ENCODE results near the gene NDUFB11.

Gene NDUFB11

DNA sequence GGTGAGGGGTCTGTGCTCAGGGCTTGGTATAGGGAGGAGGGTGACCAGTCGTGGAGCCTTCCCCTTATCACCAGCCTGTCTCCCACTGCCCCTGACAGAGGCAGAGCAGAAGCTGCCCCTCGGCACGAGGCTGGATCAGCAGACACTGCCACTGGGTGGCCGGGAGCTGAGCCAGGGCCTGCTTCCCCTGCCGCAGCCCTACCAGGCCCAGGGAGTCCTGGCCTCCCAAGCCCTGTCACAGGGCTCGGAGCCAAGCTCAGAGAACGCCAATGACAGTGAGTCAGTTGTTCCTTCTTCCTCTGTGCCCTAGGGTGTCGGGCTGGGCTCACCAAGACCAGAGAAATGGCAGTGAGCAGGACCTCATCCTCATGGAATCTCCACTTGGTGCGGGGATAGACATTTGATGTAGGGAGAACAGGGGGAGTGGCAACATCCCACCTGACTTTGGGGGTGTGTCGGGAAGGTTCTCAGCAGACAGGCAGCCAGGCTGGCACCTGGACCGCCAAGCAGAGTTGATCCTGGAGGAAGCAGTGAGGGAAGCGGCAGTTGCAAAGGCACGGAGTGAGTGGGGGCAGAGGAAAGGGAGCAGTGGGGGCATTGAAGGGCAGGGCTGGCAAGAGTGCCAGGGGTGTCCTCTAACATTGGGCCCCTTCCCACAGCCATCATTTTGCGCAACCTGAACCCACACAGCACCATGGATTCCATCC, 34.9 kb upstream of the NDUFB11 start:
- no peak overlapping the region for H3K4me3 Mint-ChIP-seq
- DNase-seq, result no peak
- H3K27me3 Mint-ChIP-seq, result no peaks in the 10 kb centered on the region
- no peaks in the 10 kb centered on the region for H3K9me3 Mint-ChIP-seq
- no peaks in the 10 kb centered on the region for H3K4me1 Mint-ChIP-seq
- ATAC-seq, result no peak
- H3K27ac Mint-ChIP-seq, result peak overlapping the region in 1 of 2 donors; percentile 83

DNA sequence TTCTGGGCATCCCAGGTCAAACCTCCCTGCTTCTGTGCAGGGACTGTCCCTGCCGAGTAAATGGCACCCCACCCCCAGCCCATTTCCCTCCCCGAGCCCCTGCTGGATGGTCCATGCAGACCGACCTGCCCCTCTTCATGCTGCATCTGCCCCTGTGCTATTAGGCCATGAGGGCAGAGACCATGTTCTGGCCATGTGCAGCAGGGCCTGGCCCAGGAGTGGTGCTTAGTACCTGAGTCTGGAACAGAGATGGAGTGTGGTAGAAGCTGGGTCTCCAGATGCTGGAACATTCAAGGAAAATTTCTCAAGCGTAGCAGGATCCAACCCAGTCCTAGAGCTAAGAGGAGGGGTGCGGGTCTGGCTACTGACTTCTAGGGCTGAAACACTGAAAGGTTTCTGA, 33.8 kb upstream of the NDUFB11 start:
- no peak for ATAC-seq
- no peaks in the 10 kb centered on the region for H3K4me1 Mint-ChIP-seq
- H3K27me3 Mint-ChIP-seq, result no peaks in the 10 kb centered on the region
- H3K4me3 Mint-ChIP-seq, result no peak overlapping the region
- DNase-seq, result no peak
- H3K9me3 Mint-ChIP-seq, result no peaks in the 10 kb centered on the region
- H3K27ac Mint-ChIP-seq, result peak overlapping the region; percentile 33 to 38

DNA sequence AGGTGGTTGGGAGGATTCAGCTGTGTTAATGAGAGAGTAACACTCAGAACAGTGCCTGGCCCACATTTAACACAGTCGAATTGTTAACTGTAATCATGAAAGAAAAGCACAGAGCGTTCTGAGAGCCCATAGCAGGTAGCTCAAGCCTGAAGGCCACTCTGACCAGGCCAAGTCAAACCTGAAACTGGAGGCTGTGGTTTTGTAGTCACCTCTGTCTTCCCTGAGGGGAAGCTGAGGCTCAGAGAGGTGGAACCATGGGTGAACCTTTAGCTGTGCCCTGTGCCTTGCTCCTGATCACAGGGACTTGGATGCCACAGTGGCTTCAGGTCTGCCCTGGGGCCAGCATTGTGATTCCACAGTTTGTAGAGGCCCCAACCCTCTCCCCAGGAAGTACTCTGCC, 32.6 kb upstream of the NDUFB11 start:
- ATAC-seq (no peak), DNase-seq (no peak)
- Mint-ChIP-seq H3K4me3 (no peak overlapping the region), H3K27me3 (no peaks in the 10 kb centered on the region), H3K4me1 (no peaks in the 10 kb centered on the region), H3K27ac (peak overlapping the region in 1 of 2 donors; percentile 46), H3K9me3 (no peaks in the 10 kb centered on the region)

DNA sequence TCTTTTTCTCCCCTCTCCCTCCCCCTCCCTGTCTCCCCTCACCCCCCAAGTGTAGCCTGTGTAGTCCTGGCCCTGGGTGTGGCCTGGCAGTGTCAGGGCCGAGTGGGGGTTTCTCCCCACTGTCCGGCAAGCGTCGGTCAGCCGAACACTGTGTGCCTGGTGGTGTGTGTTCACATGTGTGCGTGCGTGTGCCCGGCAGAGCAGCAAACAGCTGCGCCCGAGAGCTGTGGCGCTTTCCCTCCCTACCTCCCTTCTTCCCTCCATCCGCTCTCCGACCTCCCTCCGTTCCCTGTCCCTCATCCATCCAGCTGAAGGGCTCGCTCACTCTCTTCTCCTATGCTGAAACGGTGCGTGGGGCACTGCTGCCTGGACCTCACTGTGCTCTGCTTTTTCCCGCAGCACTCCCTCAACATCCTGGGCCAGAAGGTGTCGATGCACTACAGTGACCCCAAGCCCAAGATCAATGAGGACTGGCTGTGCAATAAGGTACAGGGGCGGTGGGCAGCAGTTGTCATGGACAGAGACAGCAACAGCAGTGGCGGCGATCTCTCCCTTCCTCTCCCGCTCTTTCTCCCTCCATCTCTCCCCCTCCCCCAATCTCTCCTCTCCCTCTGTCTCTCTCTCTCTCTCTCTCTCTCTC, 31.7 kb upstream of the NDUFB11 start:
- Mint-ChIP-seq H3K4me1 (no peaks in the 10 kb centered on the region), H3K27me3 (no peaks in the 10 kb centered on the region)

GRCh38 chrX:47175588-47175980, 31.1 kb upstream of the NDUFB11 start:
- Mint-ChIP-seq H3K4me3 (no peak overlapping the region), H3K4me1 (no peaks in the 10 kb centered on the region), H3K9me3 (no peaks in the 10 kb centered on the region), H3K27me3 (no peaks in the 10 kb centered on the region), H3K27ac (peak overlapping the region in 1 of 2 donors; percentile 64)
- ATAC-seq, result no peak
- no peak for DNase-seq

More for the DNA sequence above, 31.7 kb upstream of the NDUFB11 start:
- DNase-seq, result no peak
- Mint-ChIP-seq H3K9me3 (no peaks in the 10 kb centered on the region), H3K4me3 (no peak overlapping the region), H3K27ac (no peak overlapping the region)
- no peak for ATAC-seq

DNA sequence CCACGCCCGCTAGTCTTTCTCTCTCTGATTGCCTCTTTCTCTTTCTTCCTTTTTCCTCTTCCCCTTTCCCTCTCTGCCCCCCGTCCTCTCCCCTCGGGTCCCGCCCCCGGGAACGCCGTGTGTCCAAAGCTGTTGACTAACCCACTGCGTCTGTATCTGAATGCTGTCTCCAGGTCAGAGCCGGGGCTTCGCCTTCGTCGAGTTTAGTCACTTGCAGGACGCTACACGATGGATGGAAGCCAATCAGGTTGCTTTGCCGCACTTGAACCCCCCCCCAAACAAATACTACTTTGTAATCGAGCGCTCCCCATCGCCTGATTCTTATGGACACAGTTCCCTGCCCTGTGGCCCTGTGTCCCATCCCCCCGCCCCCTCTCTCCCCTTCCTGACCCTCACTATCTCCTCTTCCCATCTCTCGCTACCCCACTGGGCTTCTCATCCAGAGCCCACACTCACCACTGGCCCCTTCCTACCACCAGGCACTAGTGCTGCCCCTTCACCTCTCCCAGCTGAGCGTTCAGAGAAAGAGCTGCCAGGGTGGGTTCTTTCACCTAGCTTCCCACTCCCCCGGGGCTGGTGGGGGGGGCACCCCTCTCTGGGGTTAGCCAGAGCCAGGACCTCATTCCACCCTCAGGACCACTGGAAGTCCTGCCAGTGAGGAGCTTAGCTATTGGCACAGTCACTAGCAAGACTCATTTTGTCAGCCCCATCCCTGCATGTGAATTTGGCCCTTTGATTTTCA, 30.5 kb upstream of the NDUFB11 start:
- Mint-ChIP-seq H3K27me3 (no peaks in the 10 kb centered on the region), H3K4me1 (no peaks in the 10 kb centered on the region)

GRCh38 chrX:47174376-47174775, 29.9 kb upstream of the NDUFB11 start:
- ATAC-seq, result no peak
- no peak overlapping the region for H3K4me3 Mint-ChIP-seq
- DNase-seq, result no peak
- peak overlapping the region in 1 of 2 donors; percentile 25 for H3K27ac Mint-ChIP-seq
- no peaks in the 10 kb centered on the region for H3K9me3 Mint-ChIP-seq
- H3K4me1 Mint-ChIP-seq, result no peaks in the 10 kb centered on the region
- H3K27me3 Mint-ChIP-seq, result no peaks in the 10 kb centered on the region

More for the DNA sequence above, 30.5 kb upstream of the NDUFB11 start:
- Mint-ChIP-seq H3K4me3 (no peak overlapping the region), H3K27ac (peak overlapping the region in 1 of 2 donors; percentile 85), H3K9me3 (no peaks in the 10 kb centered on the region)
- ATAC-seq (no peak), DNase-seq (no peak)

- DNase-seq, result no peak
- H3K27ac Mint-ChIP-seq, result peak overlapping the region in 1 of 2 donors; percentile 74
- no peak for ATAC-seq
- H3K4me3 Mint-ChIP-seq, result no peak overlapping the region
- no peaks in the 10 kb centered on the region for H3K4me1 Mint-ChIP-seq
- no peaks in the 10 kb centered on the region for H3K27me3 Mint-ChIP-seq
- no peaks in the 10 kb centered on the region for H3K9me3 Mint-ChIP-seq
These were observed 28.7 kb upstream of the NDUFB11 start for GRCh38 chrX:47172971-47173792.

DNA sequence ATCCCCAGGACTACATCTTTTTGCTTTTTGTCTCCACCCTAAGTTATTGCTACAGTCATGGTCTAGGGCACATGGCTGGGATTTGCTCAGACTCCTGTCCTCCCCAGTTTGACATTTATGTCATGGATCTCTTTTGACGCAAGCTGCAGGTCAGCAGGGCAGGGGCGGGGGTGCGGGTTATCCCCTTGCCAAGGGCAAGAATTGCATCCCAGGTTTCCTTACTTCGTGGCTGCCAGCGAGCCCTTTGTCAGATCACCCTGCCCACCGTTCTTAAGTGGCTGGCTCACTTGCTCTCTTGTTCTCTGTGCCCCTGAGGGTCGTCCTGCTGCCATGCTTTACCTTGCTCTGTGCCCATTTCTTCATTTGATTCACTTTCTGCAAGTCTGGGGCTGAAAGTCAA, 28.0 kb upstream of the NDUFB11 start:
- no peak for ATAC-seq
- no peak for DNase-seq
- H3K27ac Mint-ChIP-seq, result peak overlapping the region in 1 of 2 donors; percentile 74
- H3K4me1 Mint-ChIP-seq, result no peaks in the 10 kb centered on the region
- no peaks in the 10 kb centered on the region for H3K9me3 Mint-ChIP-seq
- no peak overlapping the region for H3K4me3 Mint-ChIP-seq
- no peaks in the 10 kb centered on the region for H3K27me3 Mint-ChIP-seq

- Mint-ChIP-seq H3K27me3 (no peaks in the 10 kb centered on the region), H3K27ac (no peak overlapping the region), H3K4me1 (no peaks in the 10 kb centered on the region), H3K9me3 (no peaks in the 10 kb centered on the region), H3K4me3 (no peak overlapping the region)
- DNase-seq, result no peak
- no peak for ATAC-seq
These were observed 27.5 kb upstream of the NDUFB11 start for GRCh38 chrX:47171996-47172395.

DNA sequence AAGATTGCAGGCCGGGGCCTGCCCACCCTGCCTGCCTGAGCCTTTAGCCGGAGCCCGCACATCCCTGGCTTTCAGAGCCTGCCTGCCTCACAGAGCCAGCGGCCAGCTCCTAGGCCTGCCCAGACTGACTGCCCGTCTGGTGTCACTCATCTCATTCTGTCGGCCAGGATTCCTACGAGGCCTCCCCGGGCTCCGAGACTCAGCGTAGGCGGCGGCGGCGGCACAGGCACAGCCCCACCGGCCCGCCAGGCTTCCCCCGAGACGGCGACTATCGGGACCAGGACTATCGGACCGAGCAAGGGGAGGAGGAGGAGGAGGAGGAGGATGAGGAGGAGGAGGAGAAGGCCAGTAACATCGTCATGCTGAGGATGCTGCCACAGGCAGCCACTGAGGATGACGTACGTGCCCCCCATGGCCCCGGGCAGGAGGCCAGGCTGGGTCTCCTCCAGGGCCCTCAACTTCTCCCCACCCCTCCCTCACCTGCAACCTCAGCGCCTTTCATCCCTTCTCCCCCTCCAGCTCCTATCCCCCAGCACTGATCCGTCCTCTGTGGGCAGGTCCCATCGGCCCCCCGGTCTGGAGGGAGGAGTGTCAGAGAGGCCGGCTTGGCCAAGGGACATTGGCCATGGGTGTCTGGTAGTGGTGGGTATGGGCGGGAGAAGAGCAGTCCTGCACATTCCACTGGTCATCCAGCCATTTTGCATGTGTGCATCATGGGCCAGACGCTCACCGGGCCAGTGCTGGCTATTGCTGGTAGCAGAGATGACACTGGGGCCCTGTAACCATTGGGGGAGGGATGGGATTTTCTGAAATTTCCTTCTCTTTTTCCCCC, 26.6 kb upstream of the NDUFB11 start:
- no peaks in the 10 kb centered on the region for H3K4me1 Mint-ChIP-seq
- no peak for ATAC-seq
- no peak overlapping the region for H3K4me3 Mint-ChIP-seq
- H3K27me3 Mint-ChIP-seq, result no peaks in the 10 kb centered on the region
- peak overlapping the region in 1 of 2 donors; percentile 82 for H3K27ac Mint-ChIP-seq
- DNase-seq, result no peak
- H3K9me3 Mint-ChIP-seq, result no peaks in the 10 kb centered on the region

DNA sequence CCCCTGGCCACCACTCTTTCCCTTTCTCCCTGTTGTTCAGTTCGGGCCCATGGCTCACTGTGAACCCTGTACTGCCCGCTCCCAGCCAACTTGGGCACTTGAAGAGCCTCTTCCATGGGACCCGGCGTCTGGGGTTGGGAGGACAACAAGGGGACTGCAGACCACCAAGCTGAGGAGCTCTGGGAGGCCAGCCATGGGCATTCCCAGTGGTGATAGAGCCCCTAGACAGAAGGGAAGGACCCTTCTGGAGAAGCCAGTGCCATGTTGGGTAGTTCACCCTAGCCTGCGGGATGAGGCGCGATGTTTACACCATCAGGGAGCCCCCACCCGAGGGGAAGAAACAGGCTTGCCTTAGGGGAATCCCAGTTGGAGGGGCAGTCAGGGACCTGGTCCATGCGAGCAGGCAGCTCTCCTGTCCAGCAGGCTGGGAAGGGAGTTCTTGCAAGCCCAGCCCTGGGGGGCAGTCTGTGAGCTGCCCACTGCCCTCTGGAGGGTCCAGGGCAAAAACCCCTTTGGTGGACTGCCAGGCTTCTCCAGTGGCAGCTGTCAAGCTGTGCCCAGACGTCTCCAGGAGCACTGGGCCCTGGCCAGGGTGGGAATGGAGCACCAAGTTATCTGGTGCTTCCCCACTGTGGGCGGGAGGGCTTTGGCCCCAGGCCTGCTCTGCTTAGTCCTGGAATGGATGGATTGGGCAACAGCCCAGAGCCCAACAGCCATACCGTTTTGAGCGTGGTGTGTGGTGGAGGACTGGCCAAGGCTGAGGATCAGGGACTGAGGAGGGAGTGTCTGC, 25.4 kb upstream of the NDUFB11 start:
- H3K4me3 Mint-ChIP-seq, result no peak overlapping the region
- no peaks in the 10 kb centered on the region for H3K27me3 Mint-ChIP-seq
- ATAC-seq (no peak), DNase-seq (no peak)
- no peaks in the 10 kb centered on the region for H3K9me3 Mint-ChIP-seq
- H3K4me1 Mint-ChIP-seq, result no peaks in the 10 kb centered on the region
- H3K27ac Mint-ChIP-seq, result peak overlapping the region in 1 of 2 donors; percentile 93

- H3K27ac Mint-ChIP-seq, result no peak overlapping the region
- no peak for DNase-seq
- H3K27me3 Mint-ChIP-seq, result no peaks in the 10 kb centered on the region
- H3K4me1 Mint-ChIP-seq, result no peaks in the 10 kb centered on the region
- H3K4me3 Mint-ChIP-seq, result no peak overlapping the region
- ATAC-seq, result no peak
- H3K9me3 Mint-ChIP-seq, result no peaks in the 10 kb centered on the region
These were observed 24.8 kb upstream of the NDUFB11 start for GRCh38 chrX:47169273-47169672.

- Mint-ChIP-seq H3K27me3 (no peaks in the 10 kb centered on the region), H3K27ac (peak overlapping the region in 1 of 2 donors; percentile 68), H3K4me1 (no peaks in the 10 kb centered on the region), H3K4me3 (no peak overlapping the region), H3K9me3 (no peaks in the 10 kb centered on the region)
- DNase-seq (no peak), ATAC-seq (no peak)
These were observed 24.1 kb upstream of the NDUFB11 start for GRCh38 chrX:47168495-47169073.

All from stimulated activated naive CD8-positive, alpha-beta T cell treated with anti-CD3 and anti-CD28 coated beads, Interleukin-15, amount 100 ng/mL, for 72 hours (primary cell).